ENCODE results near the gene FAM76B.

DNA sequence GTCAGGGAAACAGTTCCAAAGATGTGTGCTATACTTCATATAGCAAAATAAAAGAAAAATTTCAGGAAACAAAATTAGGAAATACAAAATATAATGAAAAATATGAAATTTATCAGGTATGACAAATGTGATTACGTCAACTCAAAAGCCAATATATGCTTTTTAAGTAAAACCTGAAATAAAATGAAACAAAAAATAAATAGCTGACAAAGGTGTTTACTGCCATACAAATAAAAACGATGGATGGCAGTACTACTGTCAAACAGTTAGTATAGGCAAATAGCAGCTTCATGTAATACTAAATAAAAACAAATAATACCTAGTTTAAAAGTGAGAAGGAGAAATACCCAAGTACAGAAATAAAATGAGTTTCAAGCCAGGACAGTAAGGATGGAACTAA, 14.4 kb upstream of the FAM76B start:
- no peak for TF ChIP-seq EZH2 (IDR thresholded peaks at IDR 0.05; ENCODE audit: low read depth)
- TF ChIP-seq, protein P1, sequence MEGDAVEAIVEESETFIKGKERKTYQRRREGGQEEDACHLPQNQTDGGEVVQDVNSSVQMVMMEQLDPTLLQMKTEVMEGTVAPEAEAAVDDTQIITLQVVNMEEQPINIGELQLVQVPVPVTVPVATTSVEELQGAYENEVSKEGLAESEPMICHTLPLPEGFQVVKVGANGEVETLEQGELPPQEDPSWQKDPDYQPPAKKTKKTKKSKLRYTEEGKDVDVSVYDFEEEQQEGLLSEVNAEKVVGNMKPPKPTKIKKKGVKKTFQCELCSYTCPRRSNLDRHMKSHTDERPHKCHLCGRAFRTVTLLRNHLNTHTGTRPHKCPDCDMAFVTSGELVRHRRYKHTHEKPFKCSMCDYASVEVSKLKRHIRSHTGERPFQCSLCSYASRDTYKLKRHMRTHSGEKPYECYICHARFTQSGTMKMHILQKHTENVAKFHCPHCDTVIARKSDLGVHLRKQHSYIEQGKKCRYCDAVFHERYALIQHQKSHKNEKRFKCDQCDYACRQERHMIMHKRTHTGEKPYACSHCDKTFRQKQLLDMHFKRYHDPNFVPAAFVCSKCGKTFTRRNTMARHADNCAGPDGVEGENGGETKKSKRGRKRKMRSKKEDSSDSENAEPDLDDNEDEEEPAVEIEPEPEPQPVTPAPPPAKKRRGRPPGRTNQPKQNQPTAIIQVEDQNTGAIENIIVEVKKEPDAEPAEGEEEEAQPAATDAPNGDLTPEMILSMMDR (conservative IDR thresholded peaks at IDR 0.05), result no peak

Data from PC-9 (cell line).